Suprapubic skin (tissue), 4 donors: ENCODE measurements around the gene GHDC.

Experiments
- CTCF ChIP-seq, 2 donors: fragments of 200-600 bp in 1 of 2; fragments of 450-650 bp in 1 of 2; sonication (generic) in 1 of 2; IDR thresholded peaks; one replicate each; pipeline ENCODE4 v1.5.1; 2016 to 2019; ENCODE audit warnings: antibody characterized with exemption in 2 of 2, mild to moderate bottlenecking in 1 of 2, moderate library complexity in 1 of 2
- POLR2A ChIP-seq, 2 donors: fragments of 450-650 bp; IDR thresholded peaks; one replicate each; pipeline ENCODE4 v1.6.1; 2017; ENCODE audit warnings: antibody characterized with exemption in 2 of 2, mild to moderate bottlenecking in 2 of 2, moderate library complexity in 2 of 2
- POLR2AphosphoS5 ChIP-seq, 3 donors: sonication (generic); formaldehyde crosslinking; IDR thresholded peaks; one replicate each; pipeline ENCODE4 v1.6.1; 2017; ENCODE audit warnings: antibody characterized with exemption in 3 of 3

DNA sequence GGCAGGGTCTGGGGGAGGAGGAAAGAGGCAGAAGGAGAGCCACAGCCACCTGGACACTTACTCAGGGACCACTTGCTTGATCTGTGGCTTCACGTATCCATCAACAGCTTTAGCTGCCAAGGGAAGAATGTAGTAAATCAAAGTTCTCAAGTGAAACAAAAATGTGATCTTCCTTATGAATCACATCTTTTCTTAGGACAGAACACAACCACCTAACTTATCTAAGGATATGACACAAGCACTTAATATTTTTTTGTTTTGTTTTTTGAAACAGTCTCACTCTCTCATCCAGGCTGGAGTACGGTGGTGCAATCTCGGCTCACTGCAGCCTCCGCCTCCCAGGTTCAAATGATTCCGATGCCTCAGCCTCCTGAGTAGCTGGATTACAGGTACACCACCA is 8.4 kb upstream of the GHDC start:
- no peak for TF ChIP-seq POLR2A (IDR thresholded peaks at IDR 0.05)
- no peak for TF ChIP-seq CTCF (IDR thresholded peaks at IDR 0.05)
- TF ChIP-seq POLR2AphosphoS5 (IDR thresholded peaks at IDR 0.05), result no peak
